ENCODE measurements around the gene SCO2. TPM values are rescaled to one million over a fixed set of nuclear protein-coding genes. Genes with fewer than 3 reads are reported as not detected.

Gene SCO2
- total and polyA plus RNA-seq, 2 of the 13 experiments (the other 11 are each of a cell fraction or from before 2014, with no cell fraction given) = 0.32 to 3.7 TPM

- no peak for TF ChIP-seq FOXP1 (IDR thresholded peaks at IDR 0.05)
- no peak for TF ChIP-seq FOXP1 (CRISPR knock-in tag; IDR thresholded peaks at IDR 0.05)
- TF ChIP-seq ZNF549 (CRISPR knock-in tag; IDR thresholded peaks at IDR 0.05) = no peak
- TF ChIP-seq PATZ1 (CRISPR knock-in tag; IDR thresholded peaks at IDR 0.05) = peak; percentile 75
- TF ChIP-seq CBX1 (IDR thresholded peaks at IDR 0.05; ENCODE audit: low read depth) = no peak
- TF ChIP-seq ZNF543 (CRISPR knock-in tag; IDR thresholded peaks at IDR 0.05) = no peak
- TF ChIP-seq SP4 (CRISPR knock-in tag; IDR thresholded peaks at IDR 0.05) = peak; percentile 95
- no peak for TF ChIP-seq DNMT3B (CRISPR knock-in tag; conservative IDR thresholded peaks at IDR 0.05)
- no peak for TF ChIP-seq ZNF781 (CRISPR knock-in tag; IDR thresholded peaks at IDR 0.05; ENCODE audit: borderline replicate concordance, not compliant biosample characterization)
- TF ChIP-seq, protein P1, sequence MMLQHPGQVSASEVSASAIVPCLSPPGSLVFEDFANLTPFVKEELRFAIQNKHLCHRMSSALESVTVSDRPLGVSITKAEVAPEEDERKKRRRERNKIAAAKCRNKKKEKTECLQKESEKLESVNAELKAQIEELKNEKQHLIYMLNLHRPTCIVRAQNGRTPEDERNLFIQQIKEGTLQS (CRISPR knock-in tag; IDR thresholded peaks at IDR 0.05) = no peak
- TF ChIP-seq ZSCAN5A (CRISPR knock-in tag; IDR thresholded peaks at IDR 0.05; ENCODE audit: borderline replicate concordance) = no peak
- TF ChIP-seq GPN1 (CRISPR knock-in tag; IDR thresholded peaks at IDR 0.05; ENCODE audit: borderline replicate concordance) = no peak
- no peak for TF ChIP-seq ZFYVE20 (CRISPR knock-in tag; IDR thresholded peaks at IDR 0.05; ENCODE audit: borderline replicate concordance, low read depth)
- no peak for TF ChIP-seq ZNF383 (CRISPR knock-in tag; IDR thresholded peaks at IDR 0.05; ENCODE audit: borderline replicate concordance)
- peak; percentile 66 for TF ChIP-seq SRSF1 (optimal IDR thresholded peaks at IDR 0.05; ENCODE audit: low read depth, low read length)
- TF ChIP-seq, protein P2, sequence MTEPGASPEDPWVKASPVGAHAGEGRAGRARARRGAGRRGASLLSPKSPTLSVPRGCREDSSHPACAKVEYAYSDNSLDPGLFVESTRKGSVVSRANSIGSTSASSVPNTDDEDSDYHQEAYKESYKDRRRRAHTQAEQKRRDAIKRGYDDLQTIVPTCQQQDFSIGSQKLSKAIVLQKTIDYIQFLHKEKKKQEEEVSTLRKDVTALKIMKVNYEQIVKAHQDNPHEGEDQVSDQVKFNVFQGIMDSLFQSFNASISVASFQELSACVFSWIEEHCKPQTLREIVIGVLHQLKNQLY (CRISPR knock-in tag; IDR thresholded peaks at IDR 0.05) = no peak
- TF ChIP-seq EED (CRISPR knock-in tag; IDR thresholded peaks at IDR 0.05) = no peak
- TF ChIP-seq, protein P3, sequence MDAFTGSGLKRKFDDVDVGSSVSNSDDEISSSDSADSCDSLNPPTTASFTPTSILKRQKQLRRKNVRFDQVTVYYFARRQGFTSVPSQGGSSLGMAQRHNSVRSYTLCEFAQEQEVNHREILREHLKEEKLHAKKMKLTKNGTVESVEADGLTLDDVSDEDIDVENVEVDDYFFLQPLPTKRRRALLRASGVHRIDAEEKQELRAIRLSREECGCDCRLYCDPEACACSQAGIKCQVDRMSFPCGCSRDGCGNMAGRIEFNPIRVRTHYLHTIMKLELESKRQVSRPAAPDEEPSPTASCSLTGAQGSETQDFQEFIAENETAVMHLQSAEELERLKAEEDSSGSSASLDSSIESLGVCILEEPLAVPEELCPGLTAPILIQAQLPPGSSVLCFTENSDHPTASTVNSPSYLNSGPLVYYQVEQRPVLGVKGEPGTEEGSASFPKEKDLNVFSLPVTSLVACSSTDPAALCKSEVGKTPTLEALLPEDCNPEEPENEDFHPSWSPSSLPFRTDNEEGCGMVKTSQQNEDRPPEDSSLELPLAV (CRISPR knock-in tag; conservative IDR thresholded peaks at IDR 0.05; ENCODE audit: low read depth) = no peak
- no peak for TF ChIP-seq AGO1 (IDR thresholded peaks at IDR 0.05; ENCODE audit: low read depth, low read length, poor library complexity, severe bottlenecking)
- TF ChIP-seq ZNF670 (CRISPR knock-in tag; IDR thresholded peaks at IDR 0.05; ENCODE audit: borderline replicate concordance) = no peak
- no peak for TF ChIP-seq SIX1 (CRISPR knock-in tag; IDR thresholded peaks at IDR 0.05; ENCODE audit: borderline replicate concordance)
- no peak for TF ChIP-seq ATF4 (CRISPR knock-in tag; IDR thresholded peaks at IDR 0.05)
- no peak for TF ChIP-seq NCOA2 (CRISPR knock-in tag; IDR thresholded peaks at IDR 0.05)
Measured at GRCh38 chr22:50562523-50563412, 37.4 kb upstream of the SCO2 start, which contains the start of gene SYCE3 (continued).

Measured in HepG2 (cell line).